Neuronal stem cell (in vitro differentiated cells): ENCODE data around the gene PNLIPRP2. TPM values are rescaled to one million over a fixed set of nuclear protein-coding genes. Genes with fewer than 3 reads are reported as not detected.
A peak's percentile ranks its signal among the peaks of the same experiment; 100 is the strongest.

Source experiments
- DNase-seq: peaks from one replicate; pipeline ENCODE4 v3.0.0-alpha.2; 2013; ENCODE audit warnings: low spot score
- H2AFZ ChIP-seq: one replicate; pipeline ENCODE4 v1.6.1; 2013; ENCODE audit warnings: mild to moderate bottlenecking, low read length, inconsistent platforms
- H2AK5ac ChIP-seq: 2 replicates; pipeline ENCODE4 v1.6.1; 2013; ENCODE audit warnings: low read depth, mild to moderate bottlenecking, inconsistent platforms, low read length, moderate library complexity, mixed read lengths
- H2BK120ac ChIP-seq: 2 replicates; pipeline ENCODE4 v1.6.1; 2013; ENCODE audit warnings: low read depth, mild to moderate bottlenecking, inconsistent platforms, low read length, moderate library complexity, mixed read lengths
- H2BK12ac ChIP-seq: one replicate; pipeline ENCODE4 v1.6.1; 2013; ENCODE audit warnings: low read length, inconsistent platforms
- H2BK15ac ChIP-seq: 2 replicates; pipeline ENCODE4 v1.6.1; 2013; ENCODE audit warnings: mild to moderate bottlenecking, low read length, inconsistent platforms, mixed read lengths
- H2BK5ac ChIP-seq: one replicate; pipeline ENCODE4 v1.6.1; 2013; ENCODE audit warnings: inconsistent platforms, mild to moderate bottlenecking, low read length, moderate library complexity
- H3K14ac ChIP-seq: one replicate; pipeline ENCODE4 v1.6.1; 2013; ENCODE audit warnings: low read length, inconsistent platforms
- H3K18ac ChIP-seq: 2 replicates; pipeline ENCODE4 v1.6.1; 2013; ENCODE audit warnings: low read length, inconsistent platforms
- H3K23ac ChIP-seq: 2 replicates; pipeline ENCODE4 v1.6.1; 2013; ENCODE audit warnings: low read depth, mild to moderate bottlenecking, mixed read lengths, low read length, inconsistent platforms; ENCODE audit not compliant: poor library complexity
- H3K27ac ChIP-seq: replicated peaks from 3 replicates; pipeline ENCODE4 v1.5.1; 2013; ENCODE audit warnings: low read length, inconsistent platforms
- H3K27me3 ChIP-seq, 3 experiments: 2 replicates each; pipeline ENCODE4 v1.6.1; 2013; ENCODE audit warnings: low read length in 3 of 3, mild to moderate bottlenecking in 2 of 3, inconsistent platforms in 1 of 3, low read depth in 1 of 3, mixed read lengths in 1 of 3, moderate library complexity in 1 of 3; ENCODE audit not compliant: control insufficient read depth in 3 of 3, insufficient read depth in 3 of 3
- H3K36me3 ChIP-seq, 2 donors: replicated peaks in 1 of 2; 2 replicates each; pipeline ENCODE4 v1.6.1; 2013; ENCODE audit warnings: low read length in 2 of 2; ENCODE audit not compliant: control insufficient read depth in 2 of 2, insufficient read depth in 2 of 2
- H3K4ac ChIP-seq: 2 replicates; pipeline ENCODE4 v1.6.1; 2013; ENCODE audit warnings: inconsistent platforms, mild to moderate bottlenecking, low read length, moderate library complexity
- H3K4me1 ChIP-seq, 2 donors: 1 replicate in 1 of 2; 2 replicates in 1 of 2; pipeline ENCODE4 v1.6.1; 2013; ENCODE audit warnings: low read length in 2 of 2, low read depth in 1 of 2; ENCODE audit not compliant: control insufficient read depth in 2 of 2, insufficient read depth in 1 of 2
- H3K4me2 ChIP-seq: one replicate; pipeline ENCODE4 v1.6.1; 2013; ENCODE audit warnings: mild to moderate bottlenecking, low read length, inconsistent platforms; ENCODE audit not compliant: insufficient read depth, poor library complexity, severe bottlenecking
- H3K4me3 ChIP-seq, 2 donors: 2 replicates each; pipeline ENCODE4 v1.5.1; 2013; ENCODE audit warnings: low read length in 2 of 2, mild to moderate bottlenecking in 2 of 2, inconsistent platforms in 1 of 2, moderate library complexity in 1 of 2
- H3K79me1 ChIP-seq: one replicate; pipeline ENCODE4 v1.6.1; 2013; ENCODE audit warnings: low read depth, mild to moderate bottlenecking, inconsistent platforms, low read length, moderate library complexity
- H3K9ac ChIP-seq: one replicate; pipeline ENCODE4 v1.6.1; 2013; ENCODE audit warnings: mild to moderate bottlenecking, low read depth, low read length, inconsistent platforms; ENCODE audit not compliant: poor library complexity
- H3K9me3 ChIP-seq, 2 donors: replicated peaks in 1 of 2; 2 replicates each; pipeline versions ENCODE3 to v1.6.1; 2013; ENCODE audit warnings: low read length in 2 of 2, mild to moderate bottlenecking in 2 of 2, inconsistent platforms in 1 of 2, low read depth in 1 of 2, mixed read lengths in 1 of 2, moderate library complexity in 1 of 2; ENCODE audit not compliant: control insufficient read depth in 2 of 2, insufficient read depth in 1 of 2
- H4K8ac ChIP-seq: one replicate; pipeline ENCODE4 v1.6.1; 2013; ENCODE audit warnings: low read depth, mild to moderate bottlenecking, inconsistent platforms, low read length, moderate library complexity
- H4K91ac ChIP-seq: one replicate; pipeline ENCODE4 v1.6.1; 2013; ENCODE audit warnings: low read length, low read depth, mild to moderate bottlenecking, inconsistent platforms; ENCODE audit not compliant: poor library complexity
- WGBS, 2 donors: extraction: QIAGEN DNeasy Blood & Tissue Kit; methylation state at CpG; one replicate each; pipeline ENCODE4 v1.1.7; 2013; ENCODE audit warnings: missing lambda C conversion rate in 2 of 2, mixed read lengths in 1 of 2; ENCODE audit not compliant: insufficient read length in 2 of 2, insufficient replicate concordance in 1 of 2; ENCODE audit errors: extremely low coverage in 2 of 2; 5-methylcytosine and 5-hydroxymethylcytosine counted together
- polyA plus RNA-seq, 2 experiments: library from polyadenylated mRNA; stranded (reverse); fragments of 200-250 nt; gene quantifications; one replicate each; pipeline ENCODE4 v1.2.3, GENCODE V29; 2013

The PNLIPRP2 gene
- 0.29 TPM for polyA plus RNA-seq (2013, experiment 1 of 2)
- 0.29 TPM for polyA plus RNA-seq (2013, experiment 2 of 2)

DNA sequence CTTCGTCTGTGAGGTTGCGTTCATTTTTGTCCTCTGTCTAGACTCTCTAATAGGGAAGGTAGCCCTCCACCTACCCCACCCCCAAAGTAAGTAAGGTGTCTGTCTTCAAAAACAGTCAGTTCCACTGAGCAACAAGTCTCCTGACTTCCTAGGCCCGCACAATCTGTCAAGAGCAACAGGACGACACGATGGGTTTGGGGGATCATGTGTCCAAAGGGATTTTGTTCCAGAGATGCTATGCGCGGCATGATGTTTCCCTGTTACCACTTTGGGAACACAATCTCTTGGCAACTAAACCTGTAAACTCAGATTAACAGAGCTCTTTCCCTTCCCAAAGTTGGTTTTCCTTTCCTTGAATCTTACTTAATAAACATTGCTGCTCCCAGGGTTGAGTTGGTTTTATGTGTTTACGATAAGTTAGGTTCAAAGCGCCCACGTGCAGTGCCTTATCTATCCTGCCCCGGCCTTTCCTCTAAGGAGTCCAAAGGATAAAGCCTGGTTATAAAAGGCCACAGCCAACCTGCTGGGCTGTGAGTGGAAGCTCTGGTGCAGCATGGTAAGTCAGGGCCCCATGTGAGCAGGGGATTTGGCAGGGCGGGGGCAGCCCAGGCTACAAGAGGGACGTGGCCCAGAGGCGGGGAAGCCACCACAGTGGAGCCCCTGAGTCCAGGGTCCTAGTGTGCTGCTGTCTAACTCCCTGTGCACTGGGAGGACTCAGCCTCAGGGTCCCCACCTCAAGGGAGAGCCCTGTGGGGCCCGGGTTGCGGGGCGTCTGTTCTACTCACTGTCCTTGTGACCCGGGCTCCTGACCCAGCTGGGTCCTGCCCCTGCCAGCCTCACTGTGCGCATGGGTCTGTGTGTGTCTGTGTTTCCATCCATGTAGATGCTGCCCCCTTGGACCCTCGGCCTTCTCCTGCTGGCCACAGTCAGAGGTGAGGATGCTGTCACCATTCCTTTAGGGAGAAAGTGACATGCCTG, at the start of gene PNLIPRP2:
Gene PNLIPRP2 (plus strand): TSS at position 531 of the 978 bp plus-strand sequence.
- H2BK120ac ChIP-seq: no peak within 1 kb of the TSS
- H3K9me3 ChIP-seq: no peaks in the 10 kb centered on the region
- H3K79me1 ChIP-seq: no peaks in the 10 kb centered on the region
- H2BK5ac ChIP-seq: no peak within 1 kb of the TSS
- H3K18ac ChIP-seq: peak within 1 kb of the TSS; percentile 40
- no peak within 1 kb of the TSS for H4K91ac ChIP-seq
- no peak for DNase-seq
- H3K4me1 ChIP-seq: no peaks in the 10 kb centered on the region
- H4K8ac ChIP-seq: no peak within 1 kb of the TSS
- H2AK5ac ChIP-seq: peak within 1 kb of the TSS; percentile 66
- H3K27ac ChIP-seq: no peak within 1 kb of the TSS
- H3K23ac ChIP-seq: no peak within 1 kb of the TSS
- no peak within 1 kb of the TSS for H2BK15ac ChIP-seq
- H3K9ac ChIP-seq: no peak within 1 kb of the TSS
- no peak within 1 kb of the TSS for H3K4me2 ChIP-seq
- H3K4me3 ChIP-seq: no peak within 1 kb of the TSS
- peak within 1 kb of the TSS; percentile 36 for H2BK12ac ChIP-seq
- no peaks in the 10 kb centered on the region for H3K36me3 ChIP-seq
- H2AFZ ChIP-seq: no peak within 1 kb of the TSS
- H3K14ac ChIP-seq: no peak within 1 kb of the TSS
- no CpG with 5 or more reads among the region's 20 CpGs for WGBS, 2 donors
- peaks cover 0 to 5% (median 0%) of the 10 kb centered on the region in 3 experiments for H3K27me3 ChIP-seq
- H3K4ac ChIP-seq: no peak within 1 kb of the TSS

DNA sequence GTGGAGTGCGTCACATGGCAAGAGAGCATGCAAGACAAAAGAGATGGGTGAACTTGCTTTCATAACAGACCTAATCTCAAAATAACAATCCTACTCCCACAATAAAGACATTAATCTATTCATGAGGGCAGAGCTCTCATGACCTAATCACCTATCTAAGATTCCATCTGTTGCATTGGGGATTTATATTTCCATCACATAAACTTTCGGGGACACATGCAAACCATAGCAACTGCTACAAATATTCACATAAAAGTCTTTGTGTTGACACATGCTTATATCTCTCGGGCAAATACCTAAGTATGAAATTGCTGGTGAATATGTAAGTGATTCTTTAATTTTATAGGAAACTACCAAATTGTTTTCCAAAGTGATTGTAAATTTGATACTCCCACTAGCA, 46.0 kb upstream of the PNLIPRP2 start:
- Histone ChIP-seq H3K4ac (no peak overlapping the region), H3K27me3 (no peaks in the 10 kb centered on the region), H2BK12ac (no peak overlapping the region), H4K91ac (no peak overlapping the region), H4K8ac (no peak overlapping the region), H3K4me2 (no peak overlapping the region), H2AK5ac (no peak overlapping the region), H3K36me3 (no peaks in the 10 kb centered on the region), H3K79me1 (no peaks in the 10 kb centered on the region), H2AFZ (no peak overlapping the region), H2BK120ac (no peak overlapping the region), H3K18ac (no peak overlapping the region), H2BK5ac (no peak overlapping the region), H3K4me1 (no peaks in the 10 kb centered on the region), H3K9ac (no peak overlapping the region), H3K27ac (no peak overlapping the region), H3K9me3 (no peaks in the 10 kb centered on the region), H3K14ac (no peak overlapping the region), H3K4me3 (no peak overlapping the region), H3K23ac (no peak overlapping the region), H2BK15ac (no peak overlapping the region)
- no peak for DNase-seq
- WGBS, 2 donors: no CpG with 5 or more reads among the region's 3 CpGs

DNA sequence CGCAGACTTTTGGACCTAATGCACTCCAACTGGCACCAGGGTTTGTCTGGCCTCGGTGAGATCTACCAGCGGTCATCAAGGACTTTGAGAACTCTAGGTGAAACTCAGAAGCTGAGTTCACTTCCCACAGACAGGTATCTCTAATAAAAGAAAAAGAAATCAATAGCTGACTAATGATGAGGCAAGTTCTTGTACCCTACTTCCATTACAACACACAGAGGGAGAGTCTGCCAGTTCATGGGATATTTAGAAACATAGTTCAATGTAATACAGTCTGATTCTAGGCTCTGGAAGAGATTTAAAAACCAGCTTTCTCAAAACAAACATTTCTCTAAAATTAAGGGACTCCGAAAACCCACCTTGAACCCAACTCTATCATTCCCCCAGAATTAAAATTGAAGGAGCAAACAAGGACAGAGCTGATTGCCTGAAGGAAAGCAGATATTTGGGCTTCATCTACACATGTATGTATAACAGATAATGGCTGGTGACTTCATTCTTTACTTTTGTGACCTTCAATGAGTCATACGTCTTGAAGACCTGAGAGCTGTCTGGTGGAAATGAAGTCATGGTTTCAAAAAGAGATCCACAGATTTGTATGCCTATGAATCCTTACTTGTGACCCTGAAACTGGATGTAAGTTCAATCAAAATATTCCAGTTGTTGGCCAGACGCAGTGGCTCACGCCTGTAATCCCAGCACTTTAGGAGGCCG, 32.7 kb upstream of the PNLIPRP2 start:
- no peak overlapping the region for H3K4me3 ChIP-seq
- H3K4me1 ChIP-seq: no peaks in the 10 kb centered on the region
- no peak overlapping the region for H3K9ac ChIP-seq
- H3K4me2 ChIP-seq: no peak overlapping the region
- DNase-seq: no peak
- H2BK120ac ChIP-seq: no peak overlapping the region
- H3K27ac ChIP-seq: no peak overlapping the region
- no peak overlapping the region for H4K91ac ChIP-seq
- no peak overlapping the region for H2AFZ ChIP-seq
- H3K18ac ChIP-seq: no peak overlapping the region
- no peak overlapping the region for H3K14ac ChIP-seq
- no peak overlapping the region for H4K8ac ChIP-seq
- H2BK15ac ChIP-seq: no peak overlapping the region
- no peak overlapping the region for H3K23ac ChIP-seq
- no peaks in the 10 kb centered on the region for H3K27me3 ChIP-seq
- H3K36me3 ChIP-seq: no peaks in the 10 kb centered on the region
- WGBS, 2 donors: no CpG with 5 or more reads among the region's 8 CpGs
- no peak overlapping the region for H2AK5ac ChIP-seq
- H3K4ac ChIP-seq: no peak overlapping the region
- H2BK12ac ChIP-seq: no peak overlapping the region
- H2BK5ac ChIP-seq: no peak overlapping the region
- no peaks in the 10 kb centered on the region for H3K9me3 ChIP-seq
- no peaks in the 10 kb centered on the region for H3K79me1 ChIP-seq

DNA sequence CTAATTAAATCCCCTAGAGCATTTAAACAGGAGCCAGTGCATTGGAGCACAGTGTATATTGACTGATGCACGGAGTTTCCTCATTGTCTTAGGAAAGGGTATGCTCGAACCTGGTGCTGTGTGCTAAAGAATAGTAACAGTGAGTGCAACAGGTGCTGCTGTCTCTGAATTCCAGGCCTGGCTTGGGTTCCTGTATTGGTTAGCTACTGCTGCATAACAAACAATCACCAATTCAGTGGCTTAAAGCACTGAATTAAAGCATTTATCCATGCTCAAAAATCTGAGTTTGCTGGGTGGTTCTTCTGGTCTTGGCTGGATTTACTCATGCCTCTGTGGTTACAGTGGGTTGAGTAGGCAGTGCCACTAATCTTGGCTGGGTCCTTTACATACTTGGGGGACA, 31.8 kb upstream of the PNLIPRP2 start:
- Histone ChIP-seq H3K27ac (no peak overlapping the region), H3K27me3 (no peaks in the 10 kb centered on the region), H3K18ac (no peak overlapping the region), H2AK5ac (no peak overlapping the region), H3K9ac (no peak overlapping the region), H4K91ac (no peak overlapping the region), H2BK120ac (no peak overlapping the region), H3K9me3 (no peaks in the 10 kb centered on the region), H3K4me3 (no peak overlapping the region), H4K8ac (no peak overlapping the region), H3K4ac (no peak overlapping the region), H3K4me1 (no peaks in the 10 kb centered on the region), H2BK15ac (no peak overlapping the region), H2AFZ (no peak overlapping the region), H3K4me2 (no peak overlapping the region), H3K36me3 (no peaks in the 10 kb centered on the region), H2BK12ac (no peak overlapping the region), H3K79me1 (no peaks in the 10 kb centered on the region), H2BK5ac (no peak overlapping the region), H3K23ac (no peak overlapping the region), H3K14ac (no peak overlapping the region)
- no CpG with 5 or more reads among the region's 2 CpGs for WGBS, 2 donors
- no peak for DNase-seq
